Fibroblast of skin of right biceps (primary cell): ENCODE measurements around the gene UBE2R2.
A peak's percentile ranks its signal among the peaks of the same experiment; 100 is the strongest.
"Not testable (repeated sequence)": the region's sequence is repeated elsewhere in the genome, so short reads cannot be mapped to it uniquely, and the experiment has no call there.

Source experiments
- DNase-seq: peaks from one replicate; pipeline ENCODE4 v3.0.0-alpha.2; 2013

The UBE2R2 gene

GRCh38 chr9:33816327-33817252 is at the start of gene UBE2R2:
UBE2R2 (plus strand) TSS chr9:33817160; CDS start chr9:33817758, 598 bp downstream.
- peak; percentile 92 for DNase-seq

- peak; percentile 46 for DNase-seq
Measured at GRCh38 chr9:33770156-33770880, 46.6 kb upstream of the UBE2R2 start.

- DNase-seq: not testable (repeated sequence)
Measured at GRCh38 chr9:33773135-33773534, 43.8 kb upstream of the UBE2R2 start.

GRCh38 chr9:33774074-33774659 is 42.8 kb upstream of the UBE2R2 start:
- DNase-seq: not testable (repeated sequence)

GRCh38 chr9:33776578-33776977 is 40.4 kb upstream of the UBE2R2 start:
- no peak for DNase-seq

- DNase-seq: peak; percentile 57
Measured at GRCh38 chr9:33778700-33779351, 38.1 kb upstream of the UBE2R2 start.

GRCh38 chr9:33780276-33780675 is 36.7 kb upstream of the UBE2R2 start:
- DNase-seq: no peak

- DNase-seq: no peak
Measured at GRCh38 chr9:33781736-33782135, 35.2 kb upstream of the UBE2R2 start.

GRCh38 chr9:33782395-33783152 is 34.4 kb upstream of the UBE2R2 start:
- peak; percentile 47 for DNase-seq

GRCh38 chr9:33785914-33786313 is 31.0 kb upstream of the UBE2R2 start:
- DNase-seq: no peak

GRCh38 chr9:33786681-33787080 is 30.3 kb upstream of the UBE2R2 start:
- DNase-seq: no peak

- no peak for DNase-seq
Measured at GRCh38 chr9:33787839-33788238, 29.1 kb upstream of the UBE2R2 start.

- DNase-seq: not testable (repeated sequence)
Measured at GRCh38 chr9:33789429-33789828, 27.5 kb upstream of the UBE2R2 start.

- DNase-seq: peak; percentile 79
Measured at GRCh38 chr9:33791117-33791516, 25.8 kb upstream of the UBE2R2 start.

GRCh38 chr9:33793496-33793895 is 23.5 kb upstream of the UBE2R2 start:
- DNase-seq: not testable (repeated sequence)

- DNase-seq: no peak
Measured at GRCh38 chr9:33794560-33794959, 22.4 kb upstream of the UBE2R2 start.

- DNase-seq: no peak
Measured at GRCh38 chr9:33795281-33795680, 21.7 kb upstream of the UBE2R2 start, which contains the start of gene PRSS3. PRSS3 (plus strand) TSS chr9:33795561; CDS start chr9:33795574, 13 bp downstream.

GRCh38 chr9:33795819-33796218 is 21.1 kb upstream of the UBE2R2 start:
- no peak for DNase-seq

GRCh38 chr9:33796679-33797078 is 20.3 kb upstream of the UBE2R2 start:
- peak; percentile 36 for DNase-seq

GRCh38 chr9:33797837-33798236 is 19.1 kb upstream of the UBE2R2 start:
- no peak for DNase-seq

GRCh38 chr9:33798545-33798944 is 18.4 kb upstream of the UBE2R2 start:
- DNase-seq: no peak
